Ascending aorta (tissue), 2 donors: ENCODE measurements around the gene SPR. TPM values are rescaled to one million over a fixed set of nuclear protein-coding genes. Genes with fewer than 3 reads are reported as not detected.

Source experiments
- DNase-seq, 2 donors: peaks; one replicate each; pipeline ENCODE4 v3.0.0-alpha.2; 2019; ENCODE audit warnings: low spot score in 2 of 2
- H3K27ac ChIP-seq, 2 donors: fragments of 200-600 bp; sonication (generic); one replicate each; pipeline ENCODE4 v1.5.1; 2016 to 2017; ENCODE audit warnings: mild to moderate bottlenecking in 1 of 2
- H3K27me3 ChIP-seq: fragments of 200-600 bp; sonication (generic); one replicate; pipeline ENCODE4 v1.5.1; 2017
- H3K36me3 ChIP-seq, 2 donors: fragments of 200-600 bp; sonication (generic); one replicate each; pipeline ENCODE4 v1.5.1; 2016
- H3K4me1 ChIP-seq, 2 donors: fragments of 200-600 bp; sonication (generic); one replicate each; pipeline ENCODE4 v1.5.1; 2016 to 2017; ENCODE audit warnings: mild to moderate bottlenecking in 1 of 2
- H3K4me3 ChIP-seq, 2 donors: fragments of 200-600 bp; sonication (generic); one replicate each; pipeline ENCODE4 v1.5.1; 2016 to 2017; ENCODE audit warnings: mild to moderate bottlenecking in 1 of 2
- H3K9me3 ChIP-seq, 2 donors: fragments of 200-600 bp; sonication (generic); one replicate each; pipeline ENCODE4 v1.5.1; 2016
- CTCF ChIP-seq, 3 experiments: fragments of 200-600 bp in 2 of 3; fragments of 450-650 bp in 1 of 3; sonication (generic) in 2 of 3; IDR thresholded peaks; one replicate each; pipeline ENCODE4 v1.5.1; 2016 to 2019; ENCODE audit warnings: antibody characterized with exemption in 3 of 3, mild to moderate bottlenecking in 1 of 3, moderate library complexity in 1 of 3
- intact Hi-C: fragments of 100-400 bp; cut with DNase I; formaldehyde crosslinking; loops from one replicate; pipeline ENCODE4 v1.15.1; 2023
- total RNA-seq: library from RNA; depleted of rRNA; stranded (reverse); fragments of >200 nt; gene quantifications from one replicate; pipeline ENCODE4 v1.1.0, GENCODE V29; 2016

SPR gene
- total RNA-seq, 1 donor from 2014 or later: 68.3 TPM

DNA sequence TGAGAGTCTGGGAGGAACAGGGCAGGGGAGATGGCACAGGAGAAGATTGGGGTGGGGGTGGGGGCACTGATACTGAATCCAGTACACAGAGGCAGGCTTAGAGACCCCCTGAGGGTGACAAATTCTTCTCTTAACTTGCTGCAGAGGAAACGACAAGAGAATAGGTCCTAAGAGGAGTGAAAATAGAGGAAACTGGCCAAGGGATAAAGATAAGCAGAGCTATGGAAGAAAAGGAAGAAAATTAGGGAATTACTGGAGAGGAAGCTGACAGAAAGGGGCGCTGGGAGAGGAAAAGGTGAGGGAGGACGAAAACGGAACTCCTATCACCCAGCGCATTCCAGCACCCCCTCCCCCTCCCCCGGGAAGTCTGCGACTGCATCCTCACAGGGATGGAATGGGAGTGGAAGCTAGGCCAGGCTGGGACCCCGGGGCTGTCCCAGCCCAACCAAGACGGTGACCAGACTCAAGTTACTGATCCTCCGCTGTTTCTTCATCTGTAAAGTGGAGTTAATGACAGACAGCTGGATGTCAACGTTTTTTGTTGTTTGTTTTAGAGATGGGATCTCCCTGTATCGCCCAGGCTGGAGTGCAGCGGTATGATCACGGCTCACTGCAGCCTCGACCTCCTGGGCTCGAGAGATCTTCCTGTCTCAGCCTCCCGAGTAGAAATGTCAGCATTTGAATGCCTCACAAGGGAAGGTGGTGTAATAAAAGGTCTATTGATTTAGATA, 27.5 kb downstream of the SPR start:
- no peaks in the 10 kb centered on the region for H3K36me3 ChIP-seq
- intact Hi-C loops: no loop called here
- no peaks in the 10 kb centered on the region for H3K9me3 ChIP-seq
- no peak overlapping the region for H3K4me3 ChIP-seq
- DNase-seq: no peak
- H3K27me3 ChIP-seq: peaks cover 42% of the 10 kb centered on the region
- TF ChIP-seq CTCF (IDR thresholded peaks at IDR 0.05): no peak
- peaks cover 6 to 32% of the 10 kb centered on the region in 2 donors for H3K4me1 ChIP-seq
- no peak overlapping the region for H3K27ac ChIP-seq

DNA sequence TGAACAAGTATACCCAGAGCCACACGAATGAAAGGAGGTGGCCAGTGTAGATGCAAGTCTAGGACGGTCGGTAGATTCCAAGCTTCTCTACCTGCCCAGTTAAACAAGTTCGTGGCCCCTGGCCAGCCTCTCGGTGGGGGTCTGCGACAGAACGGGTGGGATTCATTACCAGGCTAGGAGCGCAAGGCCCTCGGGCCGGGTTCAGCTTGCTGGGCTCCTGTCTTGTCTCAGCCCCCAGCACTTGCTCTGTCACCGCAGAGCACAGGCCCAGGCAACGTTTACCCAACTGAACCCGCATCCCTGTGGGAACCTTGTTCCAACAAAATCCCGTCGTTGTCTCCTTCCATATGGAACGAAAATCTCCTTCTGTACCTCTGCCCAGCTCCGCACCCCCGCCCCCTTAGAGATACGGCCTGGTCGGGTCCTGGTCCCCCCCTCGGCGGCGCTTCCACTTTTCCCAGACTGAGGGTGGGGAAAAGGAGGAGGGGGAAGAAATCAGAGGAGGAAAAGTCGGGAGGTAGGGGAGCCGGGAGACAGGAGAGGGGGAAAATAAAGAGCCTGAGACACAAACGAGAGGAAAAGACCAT, 28.2 kb downstream of the SPR start:
- no peak for TF ChIP-seq CTCF (IDR thresholded peaks at IDR 0.05)
- peak overlapping the region; percentile 54 to 60 for H3K4me3 ChIP-seq
- intact Hi-C loops: no loop called here
- no peak overlapping the region for H3K27ac ChIP-seq
- DNase-seq: no peak
- H3K36me3 ChIP-seq: no peaks in the 10 kb centered on the region
- H3K4me1 ChIP-seq: peaks cover 11 to 39% of the 10 kb centered on the region in 2 donors
- peaks cover 46% of the 10 kb centered on the region for H3K27me3 ChIP-seq
- no peaks in the 10 kb centered on the region for H3K9me3 ChIP-seq

DNA sequence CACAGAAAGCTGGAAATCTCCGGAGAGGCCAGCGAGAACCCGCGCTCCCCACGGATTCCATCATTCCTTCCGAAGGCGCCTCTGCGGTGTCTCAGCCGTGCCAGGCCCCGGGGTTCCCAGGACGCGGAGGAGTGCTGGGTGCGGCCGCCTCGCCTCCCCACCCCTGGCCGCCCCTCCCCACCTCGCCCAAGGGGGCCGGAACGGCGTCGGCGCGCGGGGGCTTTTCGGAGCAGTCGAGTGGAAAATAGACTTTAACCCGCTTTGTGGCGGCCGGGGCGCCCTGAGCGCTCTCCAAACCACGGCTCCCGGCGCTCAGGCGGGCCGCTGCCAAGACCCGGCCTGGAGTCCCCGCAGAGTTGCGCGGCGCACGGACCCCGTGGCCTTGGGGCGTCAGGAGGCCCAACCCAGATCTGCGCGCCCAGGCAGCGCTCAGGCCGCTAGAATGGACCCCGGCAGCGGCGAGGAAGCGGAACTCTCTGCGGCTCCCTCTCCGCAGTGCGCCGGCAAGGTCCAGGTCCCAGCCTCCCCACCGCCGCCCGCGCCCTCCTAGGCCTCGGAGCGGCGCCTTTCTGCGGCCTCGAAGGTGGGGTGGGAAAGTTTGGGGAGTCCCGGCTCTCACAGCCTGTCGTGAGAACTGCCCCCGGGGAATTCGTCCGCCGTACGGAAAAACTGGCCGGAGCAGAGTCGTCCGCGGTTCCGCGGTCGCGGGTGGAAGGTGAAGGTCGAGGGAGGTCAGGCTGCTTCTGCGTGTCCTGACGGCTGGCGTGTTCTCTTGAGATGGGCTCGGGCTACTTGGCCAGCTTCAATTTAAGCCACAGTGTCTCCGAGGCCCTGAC, 28.9 kb downstream of the SPR start:
- DNase-seq: no peak

GRCh38 chr2:72916743-72917137, 29.5 kb downstream of the SPR start:
- no peak for TF ChIP-seq CTCF (IDR thresholded peaks at IDR 0.05)
- Histone ChIP-seq H3K36me3 (no peaks in the 10 kb centered on the region), H3K27me3 (peaks cover 47% of the 10 kb centered on the region), H3K4me1 (peaks cover 12 to 39% of the 10 kb centered on the region in 2 donors), H3K4me3 (peak overlapping the region; percentile 54 to 60), H3K9me3 (no peaks in the 10 kb centered on the region), H3K27ac (no peak overlapping the region)
- DNase-seq: no peak
- intact Hi-C loops: no loop called here

More for the DNA sequence above, 28.9 kb downstream of the SPR start:
- peaks cover 47% of the 10 kb centered on the region for H3K27me3 ChIP-seq
- intact Hi-C loops: no loop called here
- H3K4me1 ChIP-seq: peaks cover 12 to 39% of the 10 kb centered on the region in 2 donors
- no peak for TF ChIP-seq CTCF (IDR thresholded peaks at IDR 0.05)
- H3K36me3 ChIP-seq: no peaks in the 10 kb centered on the region
- H3K9me3 ChIP-seq: no peaks in the 10 kb centered on the region
- H3K4me3 ChIP-seq: peak overlapping the region; percentile 54 to 60
- no peak overlapping the region for H3K27ac ChIP-seq

DNA sequence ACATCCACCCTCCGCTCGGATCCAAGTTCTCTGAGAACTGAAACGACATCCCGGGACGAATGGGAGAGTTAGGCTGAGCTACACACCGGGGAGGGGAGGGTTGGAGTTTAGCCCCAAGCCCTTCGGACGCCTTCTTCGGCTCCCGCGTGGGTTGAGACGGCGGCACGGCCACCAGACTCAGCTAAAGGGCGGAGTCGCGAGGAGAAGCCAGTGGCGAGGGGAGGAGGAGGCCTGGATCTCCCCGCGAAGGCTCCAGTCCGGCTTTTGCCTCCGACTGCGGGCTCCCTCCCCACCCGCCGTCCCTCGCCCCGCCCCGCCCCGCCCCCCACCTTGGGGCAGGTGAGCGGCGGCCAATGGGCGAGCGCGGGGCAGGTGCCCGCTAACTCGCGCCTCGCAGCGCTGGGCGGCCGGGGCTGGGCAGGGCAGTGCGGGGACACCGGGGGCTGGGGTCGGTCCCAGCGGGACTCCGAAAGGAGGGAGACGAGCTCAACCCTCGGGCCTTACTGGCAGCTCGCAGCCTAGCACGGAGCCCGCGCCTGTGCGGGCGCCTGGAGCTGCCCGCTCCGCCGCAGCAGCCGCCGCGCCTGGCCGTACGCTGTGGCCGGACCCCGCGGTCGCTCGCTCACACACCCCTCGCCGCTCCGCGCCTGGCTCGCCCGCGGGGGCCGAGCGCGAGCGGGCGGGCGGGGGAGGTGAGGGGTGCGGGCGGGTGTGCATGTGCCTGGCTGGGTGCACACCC, 30.1 kb downstream of the SPR start, which contains the start of gene EMX1:
Gene EMX1 (plus strand): TSS at position 382 of the 739 bp plus-strand sequence. CDS start 334 bp downstream, at position 716.
- Histone ChIP-seq H3K27me3 (peaks cover 47% of the 10 kb centered on the region), H3K36me3 (no peaks in the 10 kb centered on the region), H3K4me1 (peaks cover 12 to 39% of the 10 kb centered on the region in 2 donors), H3K27ac (no peak within 1 kb of the TSS), H3K9me3 (no peaks in the 10 kb centered on the region), H3K4me3 (peak within 1 kb of the TSS; percentile 54 to 60)
- no peak for DNase-seq
- intact Hi-C loops: no loop called here
- TF ChIP-seq CTCF (IDR thresholded peaks at IDR 0.05): no peak
